Activated naive CD8-positive, alpha-beta T cell treated with anti-CD3 and anti-CD28 coated beads for 36 hours (primary cell): ENCODE measurements around the gene HDAC1. TPM values are rescaled to one million over a fixed set of nuclear protein-coding genes. Genes with fewer than 3 reads are reported as not detected.

Experiments used
- DNase-seq: peaks from one replicate; pipeline ENCODE4 v3.0.0; 2021
- H3K27ac Mint-ChIP-seq: one replicate; pipeline ENCODE4 v1.8.0; 2022; ENCODE audit warnings: mild to moderate bottlenecking, moderate library complexity, mixed read lengths
- H3K27me3 Mint-ChIP-seq: one replicate; pipeline ENCODE4 v1.8.0; 2022; ENCODE audit warnings: mild to moderate bottlenecking, mixed read lengths
- H3K36me3 Mint-ChIP-seq: one replicate; pipeline ENCODE4 v1.8.0; 2021; ENCODE audit warnings: mild to moderate bottlenecking, mixed read lengths
- H3K4me1 Mint-ChIP-seq: one replicate; pipeline ENCODE4 v1.8.0; 2021; ENCODE audit warnings: mixed read lengths
- H3K4me3 Mint-ChIP-seq: one replicate; pipeline ENCODE4 v1.8.0; 2022; ENCODE audit warnings: mild to moderate bottlenecking, moderate library complexity, mixed read lengths
- H3K9me3 Mint-ChIP-seq: one replicate; pipeline ENCODE4 v1.8.0; 2022; ENCODE audit warnings: mixed read lengths
- total RNA-seq, 2 experiments: library from RNA; stranded (reverse); gene quantifications; one replicate each; pipeline ENCODE4 v1.2.3, GENCODE V29; 2021

The HDAC1 gene
- total RNA-seq, 2 experiments from 2014 or later: 142 to 149 TPM

DNA sequence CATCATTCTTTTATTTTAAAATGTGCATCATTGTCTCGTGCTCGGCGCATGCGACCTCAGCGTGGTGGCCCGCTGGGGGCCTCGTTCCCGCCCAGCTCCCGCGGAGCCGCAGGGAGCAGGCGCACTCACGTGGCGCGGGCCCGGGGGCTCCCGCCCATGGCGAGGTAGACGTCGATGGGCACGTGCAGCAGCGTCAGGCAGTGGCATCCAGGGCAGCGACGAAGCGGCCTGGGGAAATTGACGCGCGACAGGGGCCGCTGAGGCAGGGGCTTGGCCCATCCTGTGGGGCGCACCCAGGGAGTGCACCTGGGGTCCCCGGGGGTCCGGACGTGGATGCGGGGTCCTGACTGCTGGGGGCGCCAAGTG is 69.4 kb downstream of the HDAC1 start:
- Mint-ChIP-seq H3K4me3 (no peak overlapping the region), H3K27me3 (no peaks in the 10 kb centered on the region), H3K36me3 (peaks cover 13% of the 10 kb centered on the region), H3K4me1 (peaks cover 27% of the 10 kb centered on the region), H3K9me3 (no peaks in the 10 kb centered on the region), H3K27ac (no peak overlapping the region)
- DNase-seq: no peak

DNA sequence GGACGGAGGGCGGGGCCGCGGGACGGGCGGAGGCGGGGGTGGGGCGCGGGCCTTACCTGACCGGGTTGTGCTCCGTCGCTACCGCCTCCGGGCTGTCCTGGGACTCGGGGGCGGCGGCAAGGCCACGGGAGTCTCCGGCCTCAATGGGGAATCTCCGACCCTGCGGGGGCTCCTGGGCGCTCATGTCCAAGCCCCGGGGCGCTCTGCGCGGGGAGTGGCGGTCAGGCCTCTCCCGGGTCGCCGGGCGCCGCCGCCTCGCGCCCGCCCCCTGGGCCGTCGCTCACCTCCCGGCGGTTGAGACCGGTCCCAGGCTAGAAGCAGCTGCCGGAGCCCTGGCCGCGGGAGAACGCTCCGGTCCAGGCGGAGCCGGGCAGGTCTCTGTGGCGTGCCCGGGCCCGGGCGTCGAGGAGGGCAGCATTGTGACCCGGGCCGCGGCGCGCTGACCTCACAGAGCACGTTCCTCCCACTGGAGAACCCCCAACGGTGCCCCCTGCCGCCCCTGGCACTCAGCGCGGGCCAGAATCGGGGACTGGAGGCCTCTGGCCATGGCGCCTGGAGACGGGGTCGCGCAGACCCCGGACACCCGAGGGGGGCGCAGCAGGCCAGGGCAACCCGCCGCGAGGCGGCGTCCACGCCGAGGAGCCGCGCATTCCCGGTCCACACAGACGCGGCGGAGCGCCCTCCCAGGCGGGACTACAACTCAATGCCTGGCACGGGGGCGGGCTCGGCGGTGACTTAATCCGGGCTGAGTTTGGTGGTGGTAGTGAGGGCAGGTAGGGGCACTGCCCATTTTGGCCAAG is 70.0 kb downstream of the HDAC1 start:
- Mint-ChIP-seq H3K36me3 (peaks cover 13% of the 10 kb centered on the region), H3K4me1 (peaks cover 27% of the 10 kb centered on the region), H3K4me3 (no peak overlapping the region), H3K27me3 (no peaks in the 10 kb centered on the region), H3K27ac (no peak overlapping the region), H3K9me3 (no peaks in the 10 kb centered on the region)
- DNase-seq: peak; percentile 37

DNA sequence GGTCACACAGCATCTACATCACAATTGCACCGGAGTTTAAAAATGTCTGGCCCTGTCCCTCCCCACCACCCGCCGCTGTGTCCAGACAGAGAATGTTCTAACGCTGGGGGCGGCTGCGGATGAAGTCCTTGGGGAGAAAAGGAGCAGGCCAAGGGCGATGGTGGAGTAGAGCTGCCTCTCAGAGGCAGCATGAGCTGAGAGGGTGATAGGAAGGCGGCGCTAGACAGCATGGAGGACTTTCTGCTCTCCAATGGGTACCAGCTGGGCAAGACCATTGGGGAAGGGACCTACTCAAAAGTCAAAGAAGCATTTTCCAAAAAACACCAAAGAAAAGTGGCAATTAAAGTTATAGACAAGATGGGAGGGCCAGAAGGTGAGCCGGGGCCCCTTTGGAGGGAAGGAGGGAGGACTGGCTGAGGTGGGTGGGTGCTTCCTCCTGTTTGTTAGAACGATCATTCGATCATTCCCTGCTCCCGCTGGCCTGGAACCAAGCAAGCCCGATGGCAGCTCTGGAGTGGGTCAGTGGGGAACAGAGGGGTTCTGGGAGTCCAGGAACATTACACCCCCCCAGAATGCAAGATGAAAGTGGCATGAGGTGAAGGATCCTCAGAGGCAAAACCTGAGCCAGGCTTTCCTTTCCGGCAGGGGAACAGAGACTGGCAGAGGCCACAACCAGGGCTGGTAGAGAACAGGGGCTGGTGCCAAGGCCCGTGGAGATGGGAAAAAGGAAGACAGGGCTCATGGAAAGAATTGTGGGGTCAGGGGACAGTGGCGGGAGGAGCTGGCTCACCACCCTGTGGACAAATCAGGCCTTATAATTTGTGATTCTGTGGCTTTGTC is 70.8 kb downstream of the HDAC1 start, which contains the start of the genes FAM229A and TSSK3:
FAM229A (minus strand) TSS at position 12 of the 840 bp plus-strand sequence. CDS start 394 bp downstream, outside the sequence.
TSSK3 (plus strand) TSS at position 66 of the 840 bp plus-strand sequence; CDS start at position 229, 163 bp downstream.
- Mint-ChIP-seq H3K4me3 (no peak within 1 kb of the TSS), H3K36me3 (peaks cover 13% of the 10 kb centered on the region), H3K27ac (no peak within 1 kb of the TSS)

DNA sequence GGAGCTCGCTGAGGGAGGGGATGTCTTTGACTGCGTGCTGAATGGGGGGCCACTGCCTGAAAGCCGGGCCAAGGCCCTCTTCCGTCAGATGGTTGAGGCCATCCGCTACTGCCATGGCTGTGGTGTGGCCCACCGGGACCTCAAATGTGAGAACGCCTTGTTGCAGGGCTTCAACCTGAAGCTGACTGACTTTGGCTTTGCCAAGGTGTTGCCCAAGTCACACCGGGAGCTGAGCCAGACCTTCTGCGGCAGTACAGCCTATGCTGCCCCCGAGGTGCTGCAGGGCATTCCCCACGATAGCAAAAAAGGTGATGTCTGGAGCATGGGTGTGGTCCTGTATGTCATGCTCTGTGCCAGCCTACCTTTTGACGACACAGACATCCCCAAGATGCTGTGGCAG is 71.8 kb downstream of the HDAC1 start:
- peaks cover 13% of the 10 kb centered on the region for H3K36me3 Mint-ChIP-seq
- H3K27me3 Mint-ChIP-seq: no peaks in the 10 kb centered on the region
- H3K27ac Mint-ChIP-seq: peak overlapping the region; percentile 3
- no peaks in the 10 kb centered on the region for H3K9me3 Mint-ChIP-seq
- DNase-seq: no peak
- H3K4me3 Mint-ChIP-seq: no peak overlapping the region
- H3K4me1 Mint-ChIP-seq: peaks cover 23% of the 10 kb centered on the region

More for the DNA sequence above, 70.8 kb downstream of the HDAC1 start, which contains the start of the genes FAM229A and TSSK3:
- Mint-ChIP-seq H3K27me3 (no peaks in the 10 kb centered on the region), H3K9me3 (no peaks in the 10 kb centered on the region), H3K4me1 (peaks cover 27% of the 10 kb centered on the region)
- DNase-seq: no peak

- H3K27ac Mint-ChIP-seq: no peak overlapping the region
- H3K4me3 Mint-ChIP-seq: no peak overlapping the region
- no peaks in the 10 kb centered on the region for H3K27me3 Mint-ChIP-seq
- H3K9me3 Mint-ChIP-seq: no peaks in the 10 kb centered on the region
- H3K4me1 Mint-ChIP-seq: peaks cover 17% of the 10 kb centered on the region
- DNase-seq: no peak
- peaks cover 11% of the 10 kb centered on the region for H3K36me3 Mint-ChIP-seq
Observed at GRCh38 chr1:32364836-32365235, 73.0 kb downstream of the HDAC1 start.

DNA sequence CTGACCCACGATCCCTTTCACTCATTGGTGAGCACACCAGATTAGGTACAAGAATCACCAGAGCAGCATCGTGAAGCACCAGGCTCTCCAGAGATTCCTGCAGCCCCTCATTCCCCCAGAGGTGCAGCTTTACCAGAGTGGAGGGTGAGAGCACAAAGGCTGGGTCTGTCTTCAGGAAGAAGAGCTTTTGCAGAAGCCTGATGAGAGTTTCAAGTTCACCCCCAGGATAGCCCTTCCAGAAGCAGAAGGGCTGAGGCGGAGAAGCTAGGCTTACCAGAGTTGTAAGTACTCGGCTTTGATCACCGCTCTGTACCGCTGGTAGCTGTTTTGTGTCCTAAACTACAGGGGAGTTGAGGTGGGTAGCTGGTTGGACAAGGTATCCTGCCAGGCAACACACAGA is 73.6 kb downstream of the HDAC1 start:
- Mint-ChIP-seq H3K27ac (no peak overlapping the region), H3K36me3 (peaks cover 10% of the 10 kb centered on the region), H3K27me3 (no peaks in the 10 kb centered on the region), H3K4me1 (peaks cover 11% of the 10 kb centered on the region), H3K9me3 (no peaks in the 10 kb centered on the region), H3K4me3 (no peak overlapping the region)
- no peak for DNase-seq

DNA sequence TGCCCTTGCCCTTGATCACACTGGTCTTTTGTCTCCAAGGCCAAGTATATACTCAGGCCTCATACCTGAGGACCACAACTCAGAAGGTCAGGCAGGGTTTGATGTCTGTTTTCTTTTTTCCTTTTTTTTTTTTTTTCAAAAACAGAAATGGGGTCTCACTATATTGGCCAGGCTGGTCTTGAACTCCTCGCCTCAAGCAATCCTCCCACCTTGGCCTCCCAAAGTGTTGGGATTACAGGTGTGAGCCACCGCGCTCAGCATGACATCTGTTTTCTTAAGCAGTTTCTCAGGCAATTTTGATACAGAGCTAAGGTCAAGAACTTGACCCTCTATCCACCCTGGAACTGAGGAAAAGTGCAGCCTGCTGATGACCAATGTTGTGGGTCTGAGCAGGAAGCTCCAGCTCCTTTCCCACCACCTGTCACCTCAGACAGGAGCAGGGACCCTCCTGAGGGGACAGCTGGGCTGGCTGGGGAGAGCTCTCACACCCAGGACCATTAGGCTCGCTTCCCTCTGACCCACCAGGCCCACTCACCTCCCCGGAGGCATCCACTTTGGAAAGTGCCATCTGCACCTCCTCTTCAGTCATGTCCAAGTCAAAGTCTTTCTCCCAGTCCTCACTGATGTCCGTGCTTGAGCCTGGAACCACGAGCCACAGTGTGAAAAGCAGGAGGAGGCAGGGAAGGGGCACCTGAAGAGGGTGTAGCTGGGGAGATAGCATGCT is 76.2 kb downstream of the HDAC1 start:
- Mint-ChIP-seq H3K27me3 (no peaks in the 10 kb centered on the region), H3K4me3 (no peak overlapping the region), H3K36me3 (peaks cover 9% of the 10 kb centered on the region), H3K9me3 (no peaks in the 10 kb centered on the region), H3K4me1 (peaks cover 12% of the 10 kb centered on the region), H3K27ac (no peak overlapping the region)
- no peak for DNase-seq

- Mint-ChIP-seq H3K27ac (peak overlapping the region; percentile 54), H3K36me3 (peaks cover 5% of the 10 kb centered on the region), H3K9me3 (no peaks in the 10 kb centered on the region), H3K4me3 (no peak overlapping the region), H3K4me1 (peaks cover 10% of the 10 kb centered on the region), H3K27me3 (no peaks in the 10 kb centered on the region)
- DNase-seq: peak; percentile 21
Observed at GRCh38 chr1:32372149-32372756, 80.4 kb downstream of the HDAC1 start.

- Mint-ChIP-seq H3K9me3 (no peaks in the 10 kb centered on the region), H3K27ac (no peak overlapping the region), H3K4me3 (no peak overlapping the region), H3K36me3 (peaks cover 11% of the 10 kb centered on the region), H3K4me1 (peaks cover 10% of the 10 kb centered on the region), H3K27me3 (no peaks in the 10 kb centered on the region)
- no peak for DNase-seq
Observed at GRCh38 chr1:32373996-32374592, 82.2 kb downstream of the HDAC1 start.

- Mint-ChIP-seq H3K4me1 (peaks cover 10% of the 10 kb centered on the region), H3K9me3 (no peaks in the 10 kb centered on the region), H3K36me3 (peaks cover 14% of the 10 kb centered on the region), H3K27me3 (no peaks in the 10 kb centered on the region), H3K4me3 (no peak overlapping the region), H3K27ac (no peak overlapping the region)
- DNase-seq: no peak
Observed at GRCh38 chr1:32376199-32376598, 84.3 kb downstream of the HDAC1 start.

- Mint-ChIP-seq H3K27me3 (no peaks in the 10 kb centered on the region), H3K27ac (no peak overlapping the region)
Observed at GRCh38 chr1:32377541-32378220, 85.8 kb downstream of the HDAC1 start.

GRCh38 chr1:32380057-32380456 is 88.2 kb downstream of the HDAC1 start:
- Mint-ChIP-seq H3K4me3 (no peak overlapping the region), H3K4me1 (no peaks in the 10 kb centered on the region), H3K27me3 (no peaks in the 10 kb centered on the region), H3K9me3 (no peaks in the 10 kb centered on the region), H3K27ac (no peak overlapping the region), H3K36me3 (peaks cover 14% of the 10 kb centered on the region)
- no peak for DNase-seq

More at GRCh38 chr1:32377541-32378220, 85.8 kb downstream of the HDAC1 start:
- no peak for DNase-seq
- peaks cover 9% of the 10 kb centered on the region for H3K36me3 Mint-ChIP-seq
- H3K4me3 Mint-ChIP-seq: no peak overlapping the region
- no peaks in the 10 kb centered on the region for H3K9me3 Mint-ChIP-seq
- H3K4me1 Mint-ChIP-seq: peaks cover 1% of the 10 kb centered on the region
